DND-41 (cell line): ENCODE results near the gene APEH.

ENCODE experiments used
- ATAC-seq: fragments of 200-7000 bp; cut with Tn5 transposase; 3 replicates; pipeline ENCODE4 v1.9.1; 2021; ENCODE audit warnings: low read depth; ENCODE audit not compliant: insufficient read depth
- DNase-seq: peaks from one replicate; pipeline ENCODE4 v3.0.0-alpha.2; 2020
- H2AFZ ChIP-seq: 2 replicates; pipeline ENCODE4 v1.6.0; 2012; ENCODE audit warnings: low read depth, low read length
- H3K27ac ChIP-seq: 2 replicates; pipeline ENCODE4 v1.5.1; 2012; ENCODE audit warnings: low read length, inconsistent platforms
- H3K27me3 ChIP-seq: fragments of 200-600 bp; sonication (generic); 2 replicates; pipeline ENCODE4 v1.6.0; 2012; ENCODE audit warnings: low read length, mild to moderate bottlenecking, inconsistent platforms; ENCODE audit not compliant: insufficient read depth, poor library complexity
- H3K36me3 ChIP-seq: 2 replicates; pipeline ENCODE4 v1.5.1; 2012; ENCODE audit warnings: low read length, inconsistent platforms; ENCODE audit not compliant: insufficient read depth
- H3K4me1 ChIP-seq: 2 replicates; pipeline ENCODE4 v1.5.1; 2012; ENCODE audit warnings: mild to moderate bottlenecking, low read length; ENCODE audit not compliant: insufficient read depth
- H3K4me2 ChIP-seq: 2 replicates; pipeline ENCODE4 v1.6.0; 2012; ENCODE audit warnings: mild to moderate bottlenecking, moderate library complexity, low read length, inconsistent platforms; ENCODE audit not compliant: insufficient read depth
- H3K4me3 ChIP-seq, 2 experiments: fragments of 200-600 bp in 1 of 2; shearing (Covaris generic) in 1 of 2; 2 replicates each; pipeline ENCODE4 v1.5.1; 2012 to 2016; ENCODE audit warnings: inconsistent platforms in 2 of 2, low read length in 2 of 2, mild to moderate bottlenecking in 2 of 2, low read depth in 1 of 2, moderate library complexity in 1 of 2
- H3K79me2 ChIP-seq: 2 replicates; pipeline ENCODE4 v1.6.0; 2012; ENCODE audit warnings: low read length, inconsistent platforms; ENCODE audit not compliant: insufficient read depth
- H3K9ac ChIP-seq: 2 replicates; pipeline ENCODE4 v1.6.0; 2012; ENCODE audit warnings: low read depth, mild to moderate bottlenecking, inconsistent platforms, low read length, moderate library complexity
- H3K9me3 ChIP-seq: 2 replicates; pipeline ENCODE4 v1.5.1; 2012; ENCODE audit warnings: low read length, moderate library complexity, mild to moderate bottlenecking, inconsistent platforms; ENCODE audit not compliant: insufficient read depth, severe bottlenecking
- H4K20me1 ChIP-seq: 2 replicates; pipeline ENCODE4 v1.6.0; 2012; ENCODE audit warnings: low read length; ENCODE audit not compliant: insufficient read depth
- CTCF ChIP-seq: IDR thresholded peaks from 2 replicates; pipeline ENCODE4 v1.5.1; 2012; ENCODE audit warnings: borderline replicate concordance, low read length, moderate library complexity, mild to moderate bottlenecking; ENCODE audit not compliant: poor library complexity, severe bottlenecking; ENCODE audit errors: extremely low read depth
- EZH2 ChIP-seq: IDR thresholded peaks from 3 replicates; pipeline ENCODE4 v1.6.1; 2012; ENCODE audit warnings: borderline replicate concordance, low read depth, mild to moderate bottlenecking, moderate library complexity, low read length, inconsistent platforms; ENCODE audit not compliant: severe bottlenecking

APEH gene

GRCh38 chr3:49719214-49719884, 45.2 kb downstream of the APEH start, which contains the start of gene AMIGO3:
TSS of gene AMIGO3 (minus strand) at chr3:49719684. CDS start at chr3:49719465, 219 bp downstream.
- Histone ChIP-seq H3K27ac (0 out of 2 replicates have a peak within 1 kb of the TSS, but pooled peaks have one; percentile 30), H2AFZ (peak within 1 kb of the TSS; percentile 59), H3K9me3 (no peaks in the 10 kb centered on the region), H3K79me2 (peaks cover 30% of the 10 kb centered on the region), H4K20me1 (peaks cover 39% of the 10 kb centered on the region), H3K36me3 (peaks cover 49% of the 10 kb centered on the region), H3K4me1 (peaks cover 44% of the 10 kb centered on the region), H3K27me3 (no peaks in the 10 kb centered on the region), H3K4me2 (peak within 1 kb of the TSS; percentile 66), H3K4me3 (peak within 1 kb of the TSS in 1 of 2 experiments; percentile 54; a peak in 2 of 4 replicates), H3K9ac (peak within 1 kb of the TSS; percentile 37)
- TF ChIP-seq CTCF (peak; percentile 78), EZH2 (no peak)
- DNase-seq, result peak; percentile 92
- peak; percentile 73 for ATAC-seq

- TF ChIP-seq CTCF (no peak), EZH2 (no peak)
- peaks cover 47% of the 10 kb centered on the region for H3K36me3 ChIP-seq
- H3K4me3 ChIP-seq, result no peak overlapping the region
- no peak for ATAC-seq
- H3K79me2 ChIP-seq, result peaks cover 32% of the 10 kb centered on the region
- peaks cover 39% of the 10 kb centered on the region for H4K20me1 ChIP-seq
- no peak overlapping the region for H3K27ac ChIP-seq
- H2AFZ ChIP-seq, result no peak overlapping the region
- no peak for DNase-seq
- H3K9ac ChIP-seq, result no peak overlapping the region
- peaks cover 56% of the 10 kb centered on the region for H3K4me1 ChIP-seq
- no peak overlapping the region for H3K4me2 ChIP-seq
- H3K27me3 ChIP-seq, result no peaks in the 10 kb centered on the region
- no peaks in the 10 kb centered on the region for H3K9me3 ChIP-seq
Observed at GRCh38 chr3:49720855-49721595, 46.9 kb downstream of the APEH start.

GRCh38 chr3:49721596-49721895, 47.4 kb downstream of the APEH start:
- peaks cover 48% of the 10 kb centered on the region for H3K36me3 ChIP-seq

More at GRCh38 chr3:49721596-49721895, 47.4 kb downstream of the APEH start:
- Histone ChIP-seq H3K4me3 (no peak overlapping the region), H3K79me2 (peaks cover 32% of the 10 kb centered on the region), H3K27me3 (no peaks in the 10 kb centered on the region), H3K9me3 (no peaks in the 10 kb centered on the region), H3K9ac (no peak overlapping the region), H3K4me2 (peak overlapping the region; percentile 98; the same call in 1 of the 2 replicates), H4K20me1 (peaks cover 39% of the 10 kb centered on the region), H2AFZ (no peak overlapping the region), H3K27ac (no peak overlapping the region), H3K4me1 (peaks cover 56% of the 10 kb centered on the region)
- no peak for TF ChIP-seq EZH2
- TF ChIP-seq CTCF, result no peak
- ATAC-seq (no peak), DNase-seq (no peak)
